HL-60 (cell line): ENCODE data around the gene RNLS.

Source experiments
- CTCF ChIP-seq: IDR thresholded peaks from one replicate; pipeline ENCODE4 v1.5.1; 2011; ENCODE audit warnings: low read length, control low read depth, inconsistent platforms; ENCODE audit not compliant: insufficient read depth
- POLR2AphosphoS5 ChIP-seq: IDR thresholded peaks from 2 replicates; pipeline ENCODE4 v1.6.1; 2012; ENCODE audit warnings: low read depth
- SPI1 ChIP-seq: IDR thresholded peaks from 2 replicates; pipeline ENCODE4 v1.6.1; 2012; ENCODE audit warnings: low read depth, mild to moderate bottlenecking, borderline replicate concordance
- TF ChIP-seq, protein P1 (sequence below): IDR thresholded peaks from 2 replicates; pipeline ENCODE4 v1.6.1; 2012; ENCODE audit warnings: low read depth; ENCODE audit not compliant: insufficient replicate concordance

DNA sequence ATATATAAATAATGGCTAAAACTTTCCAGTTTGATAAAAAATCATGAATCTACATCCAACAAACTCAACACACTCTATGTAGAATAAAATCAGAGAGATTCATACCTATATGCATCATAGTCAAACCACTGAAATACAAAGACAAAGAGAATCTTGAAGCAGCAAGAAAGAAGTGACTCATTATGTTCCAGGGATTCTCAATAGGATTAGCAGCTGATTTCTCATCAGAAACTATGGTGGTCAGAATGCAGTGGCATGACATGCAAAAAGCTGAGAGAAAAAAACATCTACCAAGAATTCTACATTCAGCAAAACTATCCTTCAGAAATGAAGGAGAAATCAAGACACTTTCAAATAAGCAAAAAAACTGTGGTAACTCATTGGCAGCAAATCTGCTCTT is 187.4 kb downstream of the RNLS start:
- TF ChIP-seq SPI1: no peak
- TF ChIP-seq CTCF: no peak
- TF ChIP-seq POLR2AphosphoS5: no peak
- TF ChIP-seq, protein P1, sequence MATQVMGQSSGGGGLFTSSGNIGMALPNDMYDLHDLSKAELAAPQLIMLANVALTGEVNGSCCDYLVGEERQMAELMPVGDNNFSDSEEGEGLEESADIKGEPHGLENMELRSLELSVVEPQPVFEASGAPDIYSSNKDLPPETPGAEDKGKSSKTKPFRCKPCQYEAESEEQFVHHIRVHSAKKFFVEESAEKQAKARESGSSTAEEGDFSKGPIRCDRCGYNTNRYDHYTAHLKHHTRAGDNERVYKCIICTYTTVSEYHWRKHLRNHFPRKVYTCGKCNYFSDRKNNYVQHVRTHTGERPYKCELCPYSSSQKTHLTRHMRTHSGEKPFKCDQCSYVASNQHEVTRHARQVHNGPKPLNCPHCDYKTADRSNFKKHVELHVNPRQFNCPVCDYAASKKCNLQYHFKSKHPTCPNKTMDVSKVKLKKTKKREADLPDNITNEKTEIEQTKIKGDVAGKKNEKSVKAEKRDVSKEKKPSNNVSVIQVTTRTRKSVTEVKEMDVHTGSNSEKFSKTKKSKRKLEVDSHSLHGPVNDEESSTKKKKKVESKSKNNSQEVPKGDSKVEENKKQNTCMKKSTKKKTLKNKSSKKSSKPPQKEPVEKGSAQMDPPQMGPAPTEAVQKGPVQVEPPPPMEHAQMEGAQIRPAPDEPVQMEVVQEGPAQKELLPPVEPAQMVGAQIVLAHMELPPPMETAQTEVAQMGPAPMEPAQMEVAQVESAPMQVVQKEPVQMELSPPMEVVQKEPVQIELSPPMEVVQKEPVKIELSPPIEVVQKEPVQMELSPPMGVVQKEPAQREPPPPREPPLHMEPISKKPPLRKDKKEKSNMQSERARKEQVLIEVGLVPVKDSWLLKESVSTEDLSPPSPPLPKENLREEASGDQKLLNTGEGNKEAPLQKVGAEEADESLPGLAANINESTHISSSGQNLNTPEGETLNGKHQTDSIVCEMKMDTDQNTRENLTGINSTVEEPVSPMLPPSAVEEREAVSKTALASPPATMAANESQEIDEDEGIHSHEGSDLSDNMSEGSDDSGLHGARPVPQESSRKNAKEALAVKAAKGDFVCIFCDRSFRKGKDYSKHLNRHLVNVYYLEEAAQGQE: no peak
